ENCODE measurements around the gene ANO1. TPM values are rescaled to one million over a fixed set of nuclear protein-coding genes. Genes with fewer than 3 reads are reported as not detected.

The ANO1 gene
- total RNA-seq, 1 experiment from 2014 or later: 10.9 TPM

DNA sequence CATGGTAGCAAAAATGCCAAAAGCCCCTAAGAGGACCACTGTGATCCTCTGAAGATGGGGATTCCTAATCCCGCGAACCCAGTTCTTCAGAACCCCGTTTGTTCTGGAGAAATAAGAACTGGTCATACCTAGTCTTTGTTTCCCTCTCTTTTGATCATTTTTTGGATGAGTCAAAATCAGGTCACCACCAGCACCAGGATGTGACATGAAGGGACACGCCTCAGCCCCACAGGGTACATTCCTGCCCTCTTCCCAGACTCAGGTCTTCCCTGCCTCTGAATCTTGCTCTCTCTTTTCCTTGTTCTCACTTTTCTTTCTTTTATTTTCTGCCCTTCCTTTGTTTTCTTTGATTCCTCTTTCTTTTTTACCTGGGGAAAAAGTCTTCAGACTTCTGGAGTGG lies 14.6 kb upstream of the ANO1 start:
- H3K27ac ChIP-seq (ENCODE audit: insufficient read length, low read depth, low read length): no peak overlapping the region
- H2BK20ac ChIP-seq (ENCODE audit: low read depth, low read length, poor library complexity, severe bottlenecking): no peak overlapping the region
- no peaks in the 10 kb centered on the region for H3K79me2 ChIP-seq (ENCODE audit: insufficient read depth, low read length)
- H3K9me3 ChIP-seq (ENCODE audit: control insufficient read depth, low read depth, low read length): no peaks in the 10 kb centered on the region
- H4K20me1 ChIP-seq (ENCODE audit: control insufficient read depth, insufficient read depth, insufficient read length): no peaks in the 10 kb centered on the region
- no peak overlapping the region for H4K91ac ChIP-seq (ENCODE audit: insufficient read length, low read depth, low read length)
- no peak overlapping the region for H2BK12ac ChIP-seq (ENCODE audit: insufficient read length, low read depth, low read length)
- H3K23me2 ChIP-seq (ENCODE audit: insufficient read length, low read depth, low read length, poor library complexity, severe bottlenecking): no peaks in the 10 kb centered on the region
- no peaks in the 10 kb centered on the region for H3K27me3 ChIP-seq (ENCODE audit: insufficient read depth, low read length)
- Mint-ChIP-seq H3K4me1 (peaks cover 20 to 33% of the 10 kb centered on the region in 2 experiments), H3K9me3 (peaks cover 0 to under 1% of the 10 kb centered on the region in 2 experiments; a peak in 1 of 5 replicates), H3K36me3 (ENCODE audit: insufficient read depth in 1 of 3, low read depth in 3 of 3) (peaks cover 0 to under 1% (median 0%) of the 10 kb centered on the region in 3 experiments; a peak in 2 of 7 replicates), H3K27me3 (ENCODE audit: low read depth) (peaks cover 17% of the 10 kb centered on the region), H3K4me3 (no peak overlapping the region), H3K27ac (no peak overlapping the region)
- H3K4me2 ChIP-seq (ENCODE audit: insufficient read depth, insufficient read length, low read length): no peak overlapping the region
- H3K4ac ChIP-seq (ENCODE audit: low read depth, low read length): no peak overlapping the region
- no peak for DNase-seq
- no peak overlapping the region for H3K9ac ChIP-seq (ENCODE audit: extremely low read depth, insufficient read length, low read length)
- TF ChIP-seq, protein P1, sequence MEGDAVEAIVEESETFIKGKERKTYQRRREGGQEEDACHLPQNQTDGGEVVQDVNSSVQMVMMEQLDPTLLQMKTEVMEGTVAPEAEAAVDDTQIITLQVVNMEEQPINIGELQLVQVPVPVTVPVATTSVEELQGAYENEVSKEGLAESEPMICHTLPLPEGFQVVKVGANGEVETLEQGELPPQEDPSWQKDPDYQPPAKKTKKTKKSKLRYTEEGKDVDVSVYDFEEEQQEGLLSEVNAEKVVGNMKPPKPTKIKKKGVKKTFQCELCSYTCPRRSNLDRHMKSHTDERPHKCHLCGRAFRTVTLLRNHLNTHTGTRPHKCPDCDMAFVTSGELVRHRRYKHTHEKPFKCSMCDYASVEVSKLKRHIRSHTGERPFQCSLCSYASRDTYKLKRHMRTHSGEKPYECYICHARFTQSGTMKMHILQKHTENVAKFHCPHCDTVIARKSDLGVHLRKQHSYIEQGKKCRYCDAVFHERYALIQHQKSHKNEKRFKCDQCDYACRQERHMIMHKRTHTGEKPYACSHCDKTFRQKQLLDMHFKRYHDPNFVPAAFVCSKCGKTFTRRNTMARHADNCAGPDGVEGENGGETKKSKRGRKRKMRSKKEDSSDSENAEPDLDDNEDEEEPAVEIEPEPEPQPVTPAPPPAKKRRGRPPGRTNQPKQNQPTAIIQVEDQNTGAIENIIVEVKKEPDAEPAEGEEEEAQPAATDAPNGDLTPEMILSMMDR (conservative IDR thresholded peaks at IDR 0.05): no peak
- H2AFZ ChIP-seq (ENCODE audit: low read length): no peak overlapping the region
- peaks cover 3% of the 10 kb centered on the region for H3K4me1 ChIP-seq (ENCODE audit: insufficient read depth, low read length)
- no CpG with 5 or more reads among the region's 4 CpGs for WGBS (ENCODE audit: extremely low coverage, insufficient read length, low lambda C conversion rate)
- no peaks in the 10 kb centered on the region for H3K79me1 ChIP-seq (ENCODE audit: insufficient read depth, low read depth, low read length, poor library complexity, severe bottlenecking)
- no peak overlapping the region for H3K14ac ChIP-seq (ENCODE audit: insufficient read depth, low read length)
- H2BK5ac ChIP-seq (ENCODE audit: insufficient read length, low read length): no peak overlapping the region
- no peak overlapping the region for H3K56ac ChIP-seq (ENCODE audit: insufficient read length, low read depth, low read length)
- no peak overlapping the region for H2BK15ac ChIP-seq (ENCODE audit: low read depth, low read length)
- no peak overlapping the region for H2BK120ac ChIP-seq (ENCODE audit: low read depth, low read length, poor library complexity, severe bottlenecking)
- H3K18ac ChIP-seq (ENCODE audit: insufficient read length, low read depth, low read length): no peak overlapping the region
- H2AK5ac ChIP-seq (ENCODE audit: insufficient read length, low read length): no peak overlapping the region
- no peak overlapping the region for H3K23ac ChIP-seq (ENCODE audit: insufficient read length, low read depth, low read length)
- H3T11ph ChIP-seq (ENCODE audit: low read length): no peak overlapping the region
- H4K8ac ChIP-seq (replicated peaks; ENCODE audit: insufficient read length, low read depth, low read length): no peak overlapping the region
- no peak overlapping the region for H4K5ac ChIP-seq (ENCODE audit: insufficient read length, low read depth, low read length)

Data from H9 (cell line).